CD4-positive, alpha-beta T cell treated with Interleukin-17A for 4 hours (primary cell): ENCODE results near the gene SECISBP2L.

Experiments
- DNase-seq: peaks from one replicate; pipeline ENCODE4 v3.0.0-alpha.2; 2020; ENCODE audit warnings: mixed read lengths

Gene SECISBP2L

DNA sequence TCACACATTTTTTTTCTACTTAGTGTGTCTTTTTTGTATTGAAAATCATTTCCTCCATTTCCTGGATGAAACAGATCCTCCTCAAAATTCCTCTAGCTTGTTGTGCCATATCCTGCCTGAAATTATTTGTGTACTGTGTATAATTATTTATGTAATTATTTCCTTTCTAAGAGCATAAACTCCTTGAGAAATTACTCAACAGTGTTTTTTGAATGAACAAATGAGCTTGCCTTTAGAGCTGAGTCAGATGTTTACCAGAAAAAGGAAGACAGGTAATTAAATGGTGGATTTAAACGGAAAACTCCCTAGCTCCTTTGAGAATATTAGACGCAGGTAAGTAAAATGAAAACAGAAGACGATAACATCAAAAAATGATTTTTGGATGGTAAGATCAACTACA lies 13.2 kb upstream of the SECISBP2L start:
- DNase-seq = no peak

DNA sequence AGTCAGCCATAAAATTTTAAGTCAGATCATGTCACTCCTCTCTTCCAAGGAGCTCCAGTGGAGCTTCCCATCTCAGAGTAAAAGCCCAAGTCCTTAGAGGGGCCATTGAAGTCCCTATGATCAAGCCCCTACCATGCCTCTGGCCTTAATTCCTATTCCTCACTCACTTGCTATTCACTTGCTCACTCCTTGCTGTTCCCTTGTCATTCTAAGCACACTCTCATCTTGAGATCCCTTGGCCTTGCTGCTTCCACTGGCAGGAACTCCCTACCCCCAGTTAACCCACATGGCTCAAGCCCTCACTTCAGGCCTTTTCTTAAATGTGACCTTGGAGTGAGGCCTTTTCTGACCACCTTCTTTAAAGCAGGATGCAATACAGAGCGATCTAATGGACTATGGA lies 12.3 kb upstream of the SECISBP2L start:
- DNase-seq = no peak

DNA sequence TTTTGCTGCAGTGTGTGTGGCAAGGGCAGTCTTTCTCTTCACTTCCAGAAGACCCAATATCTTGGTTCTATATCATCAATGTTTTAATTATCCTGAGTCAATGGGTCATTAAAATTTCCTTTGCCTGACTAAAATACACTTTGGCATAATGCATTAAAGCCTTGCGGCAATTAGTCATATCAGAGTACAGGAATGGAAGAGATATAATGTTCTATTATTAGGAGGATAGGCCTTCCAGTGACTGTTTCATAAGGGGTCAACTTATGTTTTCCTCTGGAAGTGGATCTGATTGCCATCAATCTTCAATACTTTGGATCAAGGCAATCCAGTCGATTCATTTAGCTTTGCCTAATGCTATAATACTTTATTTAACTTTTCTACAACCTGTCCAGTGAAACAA lies 9.4 kb upstream of the SECISBP2L start:
- DNase-seq = no peak

DNA sequence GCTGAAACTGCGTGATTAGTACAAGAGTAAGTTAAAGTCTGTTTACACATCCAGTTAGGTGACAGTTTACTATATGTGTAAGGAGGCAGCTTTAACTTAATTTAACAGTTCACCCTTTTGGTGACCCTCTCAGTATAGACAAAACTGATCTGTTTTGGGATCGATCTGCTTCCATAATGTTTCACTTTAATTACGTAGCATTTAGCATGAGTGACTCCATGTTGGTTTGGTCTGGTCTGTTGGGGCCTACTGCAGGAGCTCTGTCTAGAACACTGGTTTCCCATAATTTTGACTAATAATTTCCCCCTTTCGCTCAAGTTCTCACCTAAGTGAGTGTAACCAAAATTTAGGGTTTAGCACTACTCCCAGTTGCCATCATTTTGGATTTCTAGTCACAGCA lies 6.4 kb upstream of the SECISBP2L start:
- DNase-seq = no peak

DNA sequence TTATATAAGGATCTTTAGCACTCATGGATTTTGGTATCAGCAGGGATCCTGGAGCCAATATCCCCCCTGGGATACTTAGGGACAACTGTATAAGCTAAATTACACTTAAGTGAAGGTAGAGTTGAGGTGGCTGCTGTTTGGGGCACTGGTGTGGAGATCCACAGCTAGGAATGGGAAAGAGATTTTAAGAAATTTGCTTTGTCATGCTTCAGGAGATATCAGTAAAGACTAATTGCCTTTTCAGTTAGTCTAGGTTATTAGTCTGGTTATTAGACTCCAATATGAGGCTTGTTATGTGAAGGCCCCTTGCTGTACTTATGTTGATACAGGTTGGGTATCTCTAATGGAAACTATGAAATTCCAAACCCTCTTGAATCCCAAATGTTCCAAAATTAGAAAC lies 1.2 kb upstream of the SECISBP2L start:
- DNase-seq = no peak

DNA sequence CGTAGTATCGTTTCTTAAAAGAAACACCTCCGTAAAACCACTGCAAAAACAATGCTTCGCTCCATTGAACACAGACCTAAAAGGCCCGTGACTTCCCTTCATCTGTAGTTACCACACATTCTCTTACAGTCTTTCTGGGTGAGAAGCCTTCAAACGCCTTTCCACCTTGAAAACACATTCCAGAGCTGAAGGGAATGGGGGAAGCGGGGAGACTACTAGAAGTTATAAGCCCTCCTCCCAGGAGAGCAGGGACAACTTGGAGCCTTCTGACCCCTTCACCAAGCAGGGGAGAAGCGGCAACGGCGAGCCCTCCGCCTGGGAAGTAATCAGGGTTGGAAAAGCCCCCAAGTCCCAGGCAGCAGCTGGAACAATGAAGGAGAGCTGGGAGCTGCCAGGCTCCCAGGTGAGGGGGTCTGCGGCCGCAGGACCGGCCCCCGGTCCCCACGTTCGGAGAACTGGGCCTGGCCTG lies 461 bp downstream of the SECISBP2L start:
- no peak for DNase-seq

DNA sequence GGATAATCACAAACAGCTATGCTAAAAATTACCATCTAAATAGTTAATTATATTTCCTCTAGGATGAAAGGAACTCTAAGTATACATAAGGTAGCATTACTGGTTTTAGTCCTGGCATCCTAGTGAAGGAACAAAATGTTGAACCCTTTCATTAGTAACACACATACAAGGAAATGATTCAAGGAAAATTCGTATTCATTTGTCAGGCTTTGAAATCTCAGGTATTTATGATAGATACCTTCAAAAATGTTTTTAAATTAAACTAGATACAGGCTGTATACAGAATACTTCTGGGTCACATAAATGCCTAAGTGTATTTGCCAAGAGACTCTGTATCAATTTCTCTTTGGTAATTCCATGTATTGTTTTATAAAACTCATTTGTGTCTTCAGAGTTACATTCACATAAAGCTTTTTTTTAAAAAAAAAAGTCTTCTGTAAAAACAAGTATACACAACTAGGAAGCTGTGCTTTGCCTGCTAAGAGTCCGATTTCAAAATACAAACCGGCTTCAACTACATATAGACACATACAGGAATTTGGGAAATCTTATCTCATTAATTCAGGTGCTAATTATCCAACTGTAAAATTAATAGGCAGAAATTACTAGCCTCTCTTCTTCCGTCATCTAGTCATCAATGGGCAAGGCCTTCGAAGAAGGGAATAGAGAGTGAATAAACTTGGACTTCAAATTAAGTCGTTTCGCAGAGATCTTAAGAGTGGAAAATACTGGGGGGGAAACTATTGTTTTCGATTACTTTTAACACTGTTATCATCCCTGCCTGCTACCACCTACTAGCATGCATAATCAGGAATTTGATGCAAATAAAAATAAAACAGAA lies 1.3 kb downstream of the SECISBP2L start:
- DNase-seq = no peak

DNA sequence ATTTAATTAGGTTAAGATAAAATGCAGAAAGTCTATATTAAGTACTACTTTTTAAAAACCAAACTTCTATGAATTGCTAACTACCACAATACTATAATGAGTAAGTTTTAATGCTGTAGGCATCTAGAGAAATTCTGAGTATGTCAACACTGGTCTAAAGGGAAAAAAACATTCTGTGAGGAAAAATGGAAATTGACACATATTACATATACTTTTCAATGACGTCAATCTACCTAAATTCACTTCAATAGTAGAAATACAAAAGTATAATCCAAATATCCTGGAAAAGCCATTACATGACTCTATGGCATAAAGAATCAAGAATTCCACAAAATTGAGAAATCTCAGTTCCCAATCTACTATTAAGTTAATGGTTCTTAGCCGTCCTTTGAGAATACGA lies 2.2 kb downstream of the SECISBP2L start:
- no peak for DNase-seq

DNA sequence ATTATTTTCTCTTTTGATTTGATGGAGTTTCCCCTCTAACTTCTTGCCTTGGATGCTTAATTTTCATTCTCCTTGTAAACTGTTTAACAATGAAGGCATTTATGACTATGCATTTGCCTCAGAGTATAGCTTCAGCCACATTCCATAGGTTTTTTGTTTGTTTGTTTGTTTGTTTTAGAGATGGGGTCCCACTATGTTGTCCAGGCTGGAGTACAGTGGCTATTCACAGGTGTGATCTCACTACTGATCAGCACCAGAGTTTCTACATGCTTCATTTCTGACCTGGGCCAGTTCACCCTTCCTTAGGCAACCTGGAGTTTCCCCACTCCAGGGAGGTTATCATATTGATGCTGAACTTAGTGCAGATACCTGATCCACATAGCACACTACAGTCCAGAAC lies 4.1 kb downstream of the SECISBP2L start:
- no peak for DNase-seq

DNA sequence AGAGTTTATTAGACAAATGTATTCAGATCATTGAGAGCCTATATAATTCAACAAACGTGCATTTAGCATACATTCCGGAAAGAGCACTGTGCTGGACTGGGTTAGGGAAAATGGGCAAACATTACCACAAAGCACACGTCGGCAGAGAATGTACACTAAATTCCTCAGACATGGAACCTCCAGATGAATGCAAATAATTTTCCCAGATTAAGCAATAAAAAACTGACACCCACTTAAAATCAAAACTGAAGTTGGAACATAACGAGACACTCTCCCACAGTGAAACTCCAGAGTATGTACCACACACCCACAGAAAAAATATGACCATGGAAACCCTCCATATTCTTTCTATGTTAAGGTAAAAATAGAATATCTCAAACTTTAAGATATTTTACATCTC lies 4.8 kb downstream of the SECISBP2L start:
- no peak for DNase-seq

DNA sequence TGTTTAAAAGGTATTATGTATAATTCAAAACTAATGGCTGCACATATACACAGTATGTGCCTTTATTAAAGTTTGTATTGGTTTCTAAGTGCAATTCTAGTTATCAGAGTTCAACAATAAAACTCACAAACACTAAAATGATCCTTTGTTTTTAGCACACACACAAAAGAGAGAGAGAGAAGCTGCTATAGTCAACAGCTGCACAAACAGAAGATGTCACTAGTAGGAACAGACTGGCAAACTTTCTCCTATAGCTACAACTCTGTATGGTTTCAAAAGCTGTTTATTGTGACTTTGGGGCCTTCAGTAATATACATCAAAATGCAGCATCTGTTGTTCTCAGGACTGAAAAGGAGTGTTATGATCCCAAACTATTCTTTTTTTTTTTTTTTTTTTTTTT lies 6.1 kb downstream of the SECISBP2L start:
- DNase-seq = no peak

DNA sequence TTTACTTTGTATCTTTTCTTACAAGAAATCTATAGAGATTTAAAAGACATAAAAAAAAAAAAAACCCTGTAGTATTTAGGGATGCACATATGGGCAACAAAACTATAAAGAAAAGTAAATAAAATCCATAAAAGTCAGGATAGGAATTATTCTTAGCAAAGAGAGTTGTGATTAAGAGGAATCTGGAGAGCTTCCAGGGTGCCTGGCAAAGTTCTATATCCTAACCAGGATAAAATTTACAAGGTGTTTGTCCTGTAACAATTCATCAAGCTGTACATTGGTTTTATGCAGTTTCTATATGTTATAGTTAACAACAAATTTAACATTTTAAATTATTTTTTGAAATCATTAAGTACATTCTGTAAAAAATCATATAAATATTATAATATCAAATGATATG lies 7.9 kb downstream of the SECISBP2L start:
- DNase-seq = no peak

DNA sequence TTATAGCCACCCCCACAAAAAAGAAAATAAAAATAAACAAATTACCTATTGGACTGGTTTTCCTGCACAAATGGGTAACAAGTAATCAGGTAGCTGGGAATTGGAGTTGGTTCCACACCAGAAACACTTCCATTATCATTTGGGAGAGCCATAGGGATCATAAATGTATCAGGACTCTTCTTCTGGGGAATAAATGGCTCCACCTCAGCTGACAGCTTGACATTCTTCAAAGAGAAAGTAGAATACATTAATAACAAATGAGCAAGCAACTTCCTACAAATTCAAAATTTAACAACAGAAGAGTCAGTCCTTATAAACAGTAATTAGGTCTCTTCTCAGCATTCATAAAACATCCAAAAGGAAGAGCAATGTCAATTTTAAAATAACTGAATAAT lies 8.7 kb downstream of the SECISBP2L start:
- no peak for DNase-seq

DNA sequence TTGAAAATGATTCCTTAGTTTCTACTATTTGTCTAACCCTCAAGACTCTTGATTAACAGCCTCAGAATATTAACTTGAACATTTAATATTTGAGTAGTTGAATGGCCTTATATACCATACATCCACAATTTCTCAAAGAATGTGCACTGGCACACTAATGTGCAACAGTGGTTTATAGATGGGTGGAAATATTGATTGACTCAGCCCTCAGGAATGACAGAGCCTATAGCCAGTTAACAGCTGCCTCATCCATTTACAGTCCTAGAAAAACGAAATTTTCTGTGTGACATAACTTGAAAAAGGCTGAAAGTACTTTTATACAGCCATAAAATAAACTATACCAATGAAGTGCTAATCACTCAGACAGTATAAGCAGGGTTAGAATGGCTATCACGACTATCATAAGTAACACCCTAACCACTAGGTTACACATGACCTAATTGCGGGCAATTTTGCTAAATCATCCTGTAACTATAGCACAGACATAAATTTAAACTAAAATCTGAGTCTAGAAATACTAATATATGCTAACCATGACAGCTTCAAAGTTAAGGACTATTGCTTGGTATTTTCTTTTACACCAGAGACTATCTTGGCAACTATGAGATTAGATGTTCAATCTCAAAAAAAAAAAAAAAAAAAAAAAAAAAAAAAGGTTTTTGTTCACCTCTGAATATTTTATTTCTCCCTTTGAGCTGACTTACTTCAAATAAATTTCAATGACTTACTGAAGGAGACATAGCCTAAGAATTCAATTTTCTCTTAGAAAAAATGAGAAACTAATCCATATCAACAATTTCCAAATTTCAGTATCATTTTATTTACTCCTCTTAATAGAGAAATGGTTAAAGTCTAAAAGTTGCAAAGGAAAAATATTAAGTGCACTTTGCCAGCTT lies 9.3 kb downstream of the SECISBP2L start:
- no peak for DNase-seq

DNA sequence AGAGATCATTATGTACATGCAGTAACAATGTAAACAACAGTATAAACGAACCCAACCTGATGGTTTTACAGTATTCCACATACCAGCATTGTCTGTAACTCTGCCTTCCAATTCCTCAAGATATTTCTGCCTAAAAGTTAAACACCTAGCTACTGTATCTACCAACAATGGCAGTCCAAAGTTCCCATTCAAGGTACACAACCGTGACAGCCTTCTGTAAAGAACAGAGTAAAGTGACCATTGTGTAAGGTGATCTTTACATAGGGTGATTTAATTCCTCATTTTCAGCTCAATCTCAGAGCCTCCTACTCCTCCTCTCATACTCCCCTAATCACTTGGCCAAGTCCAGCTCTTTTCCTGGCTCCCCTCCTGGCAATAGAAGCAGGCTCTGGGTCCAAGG lies 10.4 kb downstream of the SECISBP2L start:
- DNase-seq = no peak

DNA sequence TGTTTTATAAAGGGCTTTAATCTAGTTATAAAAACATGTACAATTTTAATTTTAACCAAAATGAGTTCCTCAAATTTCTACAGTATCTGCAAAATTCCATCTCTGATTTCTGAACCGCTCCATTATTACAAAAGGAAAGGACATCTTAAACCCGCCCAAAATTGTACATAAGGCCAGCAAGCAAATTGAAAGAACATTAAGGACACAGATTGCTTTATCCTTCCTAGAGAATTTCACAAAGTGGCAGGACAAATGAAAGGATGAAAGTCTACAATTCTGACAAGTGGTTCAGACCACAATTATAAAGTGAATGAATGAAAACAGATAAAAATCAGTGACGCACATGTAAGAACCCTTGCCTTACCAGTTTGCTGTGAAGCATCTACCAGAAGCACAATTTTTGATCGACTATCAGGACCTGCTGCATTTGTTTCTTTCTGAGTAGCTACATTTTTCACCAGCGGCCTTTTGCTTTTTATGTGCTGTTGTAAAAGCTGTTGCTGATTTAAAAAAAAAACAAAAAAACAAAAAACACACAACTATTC lies 13.6 kb downstream of the SECISBP2L start:
- DNase-seq = no peak

DNA sequence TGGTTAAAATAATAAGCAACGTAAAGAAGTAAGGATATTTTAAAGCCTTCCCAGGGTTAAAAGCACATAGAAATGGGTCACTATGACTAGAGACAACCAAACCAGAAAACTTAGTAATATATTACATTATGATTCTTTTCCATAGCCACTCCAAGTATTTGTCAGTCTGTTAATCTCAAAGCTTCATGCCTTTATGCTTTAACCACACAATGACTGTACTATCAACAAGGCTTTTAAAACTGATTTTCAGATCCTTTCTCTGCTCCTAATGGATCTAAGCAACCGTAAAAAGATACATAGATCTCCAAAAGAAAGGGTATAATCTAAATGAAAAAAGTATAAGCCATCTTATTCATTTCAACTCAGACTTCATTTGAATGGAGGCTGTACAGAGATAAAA lies 14.4 kb downstream of the SECISBP2L start:
- no peak for DNase-seq

DNA sequence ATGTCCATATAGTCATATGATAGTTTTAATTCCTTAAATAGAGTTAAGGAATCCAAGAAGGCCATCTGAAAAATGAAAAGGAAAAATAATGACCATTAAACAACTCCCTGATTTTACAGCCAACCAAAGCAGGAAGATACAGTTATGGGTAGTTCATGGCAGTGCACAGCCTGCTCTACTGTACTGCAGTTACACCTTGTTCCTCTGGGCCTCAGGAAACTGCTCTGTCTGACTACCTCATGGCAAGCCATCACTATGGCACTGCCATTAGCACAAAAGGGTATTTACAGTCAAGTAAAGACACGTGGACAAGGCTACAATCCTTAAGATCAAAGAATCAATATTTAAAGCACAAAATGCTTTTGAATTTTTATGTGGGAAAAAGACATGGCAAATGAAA lies 19.5 kb downstream of the SECISBP2L start:
- DNase-seq = no peak

DNA sequence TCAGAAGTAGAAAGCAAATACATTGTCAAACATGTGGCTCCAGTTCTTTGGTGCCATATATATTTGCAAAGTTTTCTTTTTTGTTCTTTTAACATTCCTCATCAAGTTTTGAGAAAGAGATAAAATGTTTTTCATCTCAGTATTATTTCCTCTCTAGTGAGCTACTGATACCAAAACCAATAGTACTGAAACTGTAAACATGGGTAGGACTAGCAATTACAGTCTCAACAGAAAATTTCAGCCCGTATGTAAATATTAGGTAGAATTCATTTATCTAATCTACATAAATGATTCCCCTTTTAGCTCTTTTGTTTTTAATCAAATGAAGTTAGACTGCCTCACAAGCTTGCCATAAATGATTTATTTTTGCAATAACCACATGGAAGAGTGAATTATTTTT lies 21.4 kb downstream of the SECISBP2L start:
- no peak for DNase-seq

DNA sequence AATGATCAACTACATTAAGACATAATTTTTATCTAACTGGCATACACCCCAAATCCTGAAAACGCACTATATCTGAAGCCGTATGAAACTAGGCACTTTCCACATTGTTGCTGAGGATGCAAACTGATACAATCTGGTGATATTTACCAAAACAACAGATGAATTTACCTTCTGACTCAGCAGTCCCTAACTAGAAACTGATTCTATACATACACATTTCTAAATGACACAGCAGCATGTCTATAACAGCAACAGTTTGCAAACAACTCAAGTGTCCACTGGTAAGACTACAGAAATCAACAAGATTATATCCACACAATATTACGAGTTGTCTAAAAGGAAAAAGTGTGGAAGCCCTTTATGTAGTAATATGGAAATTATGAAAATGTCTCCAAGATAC lies 22.9 kb downstream of the SECISBP2L start:
- DNase-seq = no peak

DNA sequence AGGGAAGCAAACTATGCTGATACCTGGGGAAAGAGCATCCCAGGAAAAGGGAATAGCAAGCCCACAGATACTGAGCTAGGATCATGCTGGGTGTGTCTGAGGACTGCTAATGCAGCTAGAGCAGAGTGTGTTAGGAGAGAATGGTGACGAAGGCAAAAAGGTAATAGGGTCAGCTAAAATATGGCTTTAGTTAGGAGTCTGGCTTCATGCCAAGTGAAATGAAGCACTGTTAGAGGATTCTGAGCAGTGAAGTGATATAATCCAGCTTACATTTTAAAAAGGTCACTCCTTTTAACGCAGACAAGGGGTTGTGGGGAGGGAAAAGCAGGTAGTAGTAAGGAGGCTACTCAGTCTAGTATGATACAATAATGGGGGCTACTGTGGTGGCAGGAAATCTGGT lies 30.4 kb downstream of the SECISBP2L start:
- no peak for DNase-seq

DNA sequence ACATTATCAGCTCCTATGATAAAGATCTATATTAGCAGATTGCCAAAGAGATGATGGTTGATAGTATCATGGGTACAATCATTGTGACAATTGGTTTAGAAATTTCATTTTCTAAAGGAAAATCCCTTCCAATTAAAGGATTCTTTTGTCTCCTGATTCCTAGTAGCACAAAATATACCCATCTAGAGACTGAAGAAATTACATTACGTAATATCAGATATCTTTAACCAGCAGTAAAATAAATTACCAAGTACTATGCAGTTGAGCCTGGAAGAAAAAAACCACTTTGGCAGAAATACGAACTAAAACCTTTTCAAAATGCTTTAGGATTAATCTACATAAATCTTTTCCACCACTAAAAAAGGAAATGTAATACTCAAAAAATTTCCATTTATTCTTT lies 46.9 kb downstream of the SECISBP2L start:
- DNase-seq = no peak

DNA sequence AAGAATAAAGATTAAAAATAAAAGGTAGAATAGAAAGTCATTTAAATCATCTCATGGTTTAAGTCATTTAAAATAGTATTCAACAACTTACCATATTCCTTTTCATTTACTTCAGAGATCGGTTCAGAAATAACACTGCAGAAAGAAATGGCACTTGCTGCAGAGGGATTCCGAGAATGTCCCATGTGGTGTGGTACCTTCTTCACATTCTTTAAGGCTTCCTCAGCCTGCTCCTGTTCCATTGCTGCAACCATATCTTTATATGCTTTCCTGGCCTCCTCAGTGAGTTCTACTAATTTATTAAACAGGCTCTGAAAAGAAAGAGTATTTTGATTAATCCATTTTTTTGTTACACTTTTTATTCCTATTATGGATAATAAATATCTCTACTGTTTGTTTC lies 50.0 kb downstream of the SECISBP2L start:
- DNase-seq = no peak

DNA sequence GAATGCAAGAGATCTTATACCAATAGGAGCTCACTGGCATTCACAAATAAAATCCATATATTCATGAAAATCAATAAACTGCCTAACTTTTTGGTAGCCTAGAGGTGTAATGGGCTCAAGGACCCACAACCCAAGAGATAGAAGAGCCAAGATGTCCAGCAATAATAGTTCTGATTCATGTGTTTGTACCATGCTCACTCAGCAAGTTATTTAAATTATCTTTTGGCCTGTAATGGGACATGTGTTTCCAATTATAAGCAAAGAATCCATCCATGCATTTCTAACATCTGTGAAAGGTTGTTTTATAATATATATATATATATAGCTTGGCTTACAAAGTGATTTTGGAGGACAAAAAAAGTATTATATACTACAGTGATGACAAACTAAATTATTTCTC lies 52.9 kb downstream of the SECISBP2L start:
- no peak for DNase-seq
